Measurements from ENCODE around the gene SUCLG2.

- TF ChIP-seq CTCF (IDR thresholded peaks at IDR 0.05; ENCODE audit: low read length) (no peak), EZH2 (IDR thresholded peaks at IDR 0.05; ENCODE audit: borderline replicate concordance, low read length) (no peak)
Observed at GRCh38 chr3:67433109-67433508, 221.3 kb downstream of the SUCLG2 start.

Data from OCI-LY1 (cell line).